ENCODE measurements around the gene NACA2. TPM values are rescaled to one million over a fixed set of nuclear protein-coding genes. Genes with fewer than 3 reads are reported as not detected.

NACA2 gene
- total and polyA plus RNA-seq, 2 of the 4 experiments (the other 2 are of a cell fraction) = not detected

DNA sequence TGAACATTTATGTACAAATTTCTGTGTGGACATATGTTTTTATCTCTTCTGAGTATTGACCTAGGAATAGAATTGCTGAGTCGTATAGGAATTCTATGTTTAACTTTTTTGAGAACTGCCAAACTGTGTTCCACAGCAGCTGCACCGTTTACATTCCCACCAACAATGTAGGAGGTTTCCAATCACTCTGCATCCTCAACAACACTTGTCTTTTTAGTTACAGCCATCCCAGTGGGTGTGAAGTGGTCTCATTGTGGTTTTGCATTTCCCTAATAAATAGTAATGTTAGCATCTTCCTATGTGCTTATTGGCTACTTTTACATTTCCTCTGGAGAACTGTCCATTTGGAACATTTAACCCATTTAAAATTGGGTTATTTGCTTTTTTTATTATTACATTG is 36.6 kb upstream of the NACA2 start:
- Histone ChIP-seq H3K14ac (replicated peaks; ENCODE audit: low read depth, low read length) (no peak overlapping the region), H3K9me3 (ENCODE audit: control insufficient read depth, insufficient read depth, low read length) (no peaks in the 10 kb centered on the region), H2BK120ac (ENCODE audit: low read depth, low read length) (no peak overlapping the region), H2BK20ac (ENCODE audit: low read depth, low read length) (no peak overlapping the region), H2AK5ac (ENCODE audit: low read depth, low read length) (no peak overlapping the region), H3K4me1 (ENCODE audit: control insufficient read depth, insufficient read depth, low read length) (no peaks in the 10 kb centered on the region), H2BK15ac (ENCODE audit: low read depth, low read length) (no peak overlapping the region), H3K4ac (ENCODE audit: low read depth, low read length) (no peak overlapping the region), H4K20me1 (ENCODE audit: insufficient read depth, low read length) (no peaks in the 10 kb centered on the region), H3K9ac (ENCODE audit: low read depth, low read length) (no peak overlapping the region), H4K8ac (ENCODE audit: low read depth in 2 of 2, low read length in 2 of 2) (no peak overlapping the region), H3K9me1 (ENCODE audit: insufficient read depth, low read length) (no peaks in the 10 kb centered on the region), H3K56ac (ENCODE audit: extremely low read depth, insufficient read depth, low read length) (no peak overlapping the region), H2AFZ (replicated peaks; ENCODE audit: low read length, poor library complexity) (no peak overlapping the region), H3K4me3 (ENCODE audit: insufficient read depth, low read depth, low read length) (no peak overlapping the region), H2BK5ac (ENCODE audit: low read depth, low read length, poor library complexity, severe bottlenecking) (no peak overlapping the region), H3K18ac (ENCODE audit: low read depth, low read length) (no peak overlapping the region), H4K5ac (ENCODE audit: low read depth, low read length) (no peak overlapping the region), H3K23ac (ENCODE audit: low read depth, low read length) (no peak overlapping the region), H3K27me3 (ENCODE audit: control insufficient read depth, insufficient read depth, low read length) (peaks cover 2% of the 10 kb centered on the region; the same call in 1 of the 2 replicates), H4K91ac (ENCODE audit: insufficient read depth, low read depth, low read length) (no peak overlapping the region), H3K4me2 (ENCODE audit: low read depth, low read length) (no peak overlapping the region), H3K27ac (ENCODE audit: insufficient read depth, low read length) (no peak overlapping the region), H2AK9ac (replicated peaks; ENCODE audit: low read depth, low read length, poor library complexity) (no peak overlapping the region), H3K79me1 (ENCODE audit: low read depth in 1 of 2, low read length in 2 of 2) (no peaks in the 10 kb centered on the region), H3K36me3 (ENCODE audit: control insufficient read depth, insufficient read depth, low read length) (no peaks in the 10 kb centered on the region)
- no CpG with 5 or more reads among the region's 2 CpGs for WGBS, 2 experiments (ENCODE audit: extremely low coverage in 2 of 2, insufficient read length in 1 of 2)
- dilution Hi-C loops (cut with HindIII; ENCODE audit: low sequenced_read_pairs, unreplicated experiment) (no loop called here), in situ Hi-C loops (cut with MboI; ENCODE audit: low sequenced_read_pairs) (loop anchor here (25.0 kb wide), 1 partner anchor 435 kb away; the partner anchor contains the start of gene MED13), intact Hi-C loops (cut with micrococcal nuclease) (no loop called here)
- ChIA-PET POLR2A (ENCODE audit: unreplicated experiment) (no interaction called here), CTCF (no interaction called here)
- DNase-seq (no peak), ATAC-seq (ENCODE audit: low read depth) (no peak)
- no peak for TF ChIP-seq BHLHE40 (IDR thresholded peaks at IDR 0.05; ENCODE audit: low read depth, low read length)
- no peak for TF ChIP-seq MAFK (IDR thresholded peaks at IDR 0.05; ENCODE audit: low read depth, low read length)
- TF ChIP-seq POLR2A (IDR thresholded peaks at IDR 0.05; ENCODE audit: low read depth, low read length) = no peak
- TF ChIP-seq, protein P1, sequence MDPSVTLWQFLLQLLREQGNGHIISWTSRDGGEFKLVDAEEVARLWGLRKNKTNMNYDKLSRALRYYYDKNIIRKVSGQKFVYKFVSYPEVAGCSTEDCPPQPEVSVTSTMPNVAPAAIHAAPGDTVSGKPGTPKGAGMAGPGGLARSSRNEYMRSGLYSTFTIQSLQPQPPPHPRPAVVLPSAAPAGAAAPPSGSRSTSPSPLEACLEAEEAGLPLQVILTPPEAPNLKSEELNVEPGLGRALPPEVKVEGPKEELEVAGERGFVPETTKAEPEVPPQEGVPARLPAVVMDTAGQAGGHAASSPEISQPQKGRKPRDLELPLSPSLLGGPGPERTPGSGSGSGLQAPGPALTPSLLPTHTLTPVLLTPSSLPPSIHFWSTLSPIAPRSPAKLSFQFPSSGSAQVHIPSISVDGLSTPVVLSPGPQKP (IDR thresholded peaks at IDR 0.05; ENCODE audit: borderline replicate concordance, low read depth, low read length) = no peak
- TF ChIP-seq SMC3 (IDR thresholded peaks at IDR 0.05; ENCODE audit: low read depth, low read length) = no peak
- TF ChIP-seq RCOR1 (IDR thresholded peaks at IDR 0.05; ENCODE audit: insufficient replicate concordance, low read length) = no peak
- TF ChIP-seq RFX5 (IDR thresholded peaks at IDR 0.05; ENCODE audit: low read depth, low read length) = no peak
- TF ChIP-seq, protein P2, sequence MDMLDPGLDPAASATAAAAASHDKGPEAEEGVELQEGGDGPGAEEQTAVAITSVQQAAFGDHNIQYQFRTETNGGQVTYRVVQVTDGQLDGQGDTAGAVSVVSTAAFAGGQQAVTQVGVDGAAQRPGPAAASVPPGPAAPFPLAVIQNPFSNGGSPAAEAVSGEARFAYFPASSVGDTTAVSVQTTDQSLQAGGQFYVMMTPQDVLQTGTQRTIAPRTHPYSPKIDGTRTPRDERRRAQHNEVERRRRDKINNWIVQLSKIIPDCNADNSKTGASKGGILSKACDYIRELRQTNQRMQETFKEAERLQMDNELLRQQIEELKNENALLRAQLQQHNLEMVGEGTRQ (IDR thresholded peaks at IDR 0.05; ENCODE audit: low read depth, low read length) = no peak
- no peak for TF ChIP-seq MAZ (IDR thresholded peaks at IDR 0.05; ENCODE audit: borderline replicate concordance, low read depth, low read length)
- BruUV-seq (replicated peaks) = no TSS peak

Measured in IMR-90 (cell line).